Neural cell (in vitro differentiated cells): ENCODE measurements around the gene P3H2. TPM values are rescaled to one million over a fixed set of nuclear protein-coding genes. Genes with fewer than 3 reads are reported as not detected.

ENCODE experiments used
- H2AFZ ChIP-seq: fragments of 200-600, 300-800 bp; sonication (generic), shearing (Covaris generic); 2 replicates; pipeline ENCODE4 v1.6.0; 2014; ENCODE audit warnings: low read depth, mild to moderate bottlenecking, antibody characterized with exemption, low read length, moderate library complexity
- H3F3A ChIP-seq: fragments of 200-600 bp; shearing (Covaris generic); 2 replicates; pipeline ENCODE4 v1.6.1; 2016; ENCODE audit warnings: mild to moderate bottlenecking, moderate library complexity, mixed read lengths, antibody characterized with exemption, low read length; ENCODE audit not compliant: insufficient read depth, poor library complexity, severe bottlenecking
- H3K27ac ChIP-seq: fragments of 200-600, 300-800 bp; sonication (generic), shearing (Covaris generic); 2 replicates; pipeline ENCODE4 v1.5.1; 2014; ENCODE audit warnings: mild to moderate bottlenecking, low read length, moderate library complexity
- H3K27me3 ChIP-seq: fragments of 300-800, 200-600 bp; sonication (generic), shearing (Covaris generic); 2 replicates; pipeline ENCODE4 v1.6.0; 2014; ENCODE audit warnings: mild to moderate bottlenecking, low read depth, low read length, moderate library complexity; ENCODE audit not compliant: insufficient read depth
- H3K36me3 ChIP-seq: fragments of 300-800, 200-600 bp; sonication (generic), shearing (Covaris generic); 2 replicates; pipeline ENCODE4 v1.5.1; 2014; ENCODE audit warnings: mild to moderate bottlenecking, antibody characterized with exemption, low read length, moderate library complexity; ENCODE audit not compliant: insufficient read depth
- H3K4me2 ChIP-seq: fragments of 300-800, 200-600 bp; sonication (generic), shearing (Covaris generic); 2 replicates; pipeline ENCODE4 v1.6.0; 2014; ENCODE audit warnings: mild to moderate bottlenecking, low read length
- H3K4me3 ChIP-seq: fragments of 300-800, 200-600 bp; sonication (generic), shearing (Covaris generic); 2 replicates; pipeline ENCODE4 v1.5.1; 2014; ENCODE audit warnings: mild to moderate bottlenecking, low read length, moderate library complexity
- H3K79me2 ChIP-seq: fragments of 200-600 bp; shearing (Covaris generic); replicated peaks from 2 replicates; pipeline ENCODE4 v1.6.0; 2014; ENCODE audit warnings: mild to moderate bottlenecking, low read length, moderate library complexity; ENCODE audit not compliant: insufficient read depth
- H3K9ac ChIP-seq: fragments of 300-800, 200-600 bp; sonication (generic), shearing (Covaris generic); 2 replicates; pipeline ENCODE4 v1.6.1; 2016; ENCODE audit warnings: mild to moderate bottlenecking, low read length, mixed read lengths
- H3K9me2 ChIP-seq: fragments of 200-600 bp; shearing (Covaris generic); 2 replicates; pipeline ENCODE4 v1.6.1; 2016; ENCODE audit warnings: mild to moderate bottlenecking, low read length, mixed read lengths; ENCODE audit not compliant: insufficient read depth
- H3K9me3 ChIP-seq: fragments of 200-600, 300-800 bp; sonication (generic), shearing (Covaris generic); 2 replicates; pipeline ENCODE4 v1.6.1; 2016; ENCODE audit warnings: mild to moderate bottlenecking, mixed run types, low read length, moderate library complexity, mixed read lengths
- H4K20me1 ChIP-seq: fragments of 200-600 bp; shearing (Covaris generic); 2 replicates; pipeline ENCODE4 v1.6.1; 2016; ENCODE audit warnings: mild to moderate bottlenecking, mixed run types; ENCODE audit not compliant: insufficient read depth
- EP300 ChIP-seq: fragments of 450-650 bp; conservative IDR thresholded peaks from 2 replicates; pipeline ENCODE4 v1.6.1; 2014; ENCODE audit warnings: antibody characterized with exemption, mild to moderate bottlenecking, moderate library complexity; ENCODE audit not compliant: poor library complexity, severe bottlenecking
- EZH2 ChIP-seq: fragments of 200-600, 300-800 bp; shearing (Covaris generic), sonication (generic); IDR thresholded peaks from 2 replicates; pipeline ENCODE4 v1.6.1; 2014; ENCODE audit warnings: antibody characterized with exemption, low read length, borderline replicate concordance, mild to moderate bottlenecking; ENCODE audit not compliant: insufficient read depth, poor library complexity, severe bottlenecking
- MXI1 ChIP-seq: fragments of 450-650 bp; conservative IDR thresholded peaks from 2 replicates; pipeline ENCODE4 v1.6.1; 2014; ENCODE audit warnings: antibody characterized with exemption, mild to moderate bottlenecking; ENCODE audit not compliant: poor library complexity, severe bottlenecking
- POLR2AphosphoS5 ChIP-seq: IDR thresholded peaks from 2 replicates; pipeline ENCODE4 v1.6.1; 2012
- RAD21 ChIP-seq: fragments of 450-650 bp; conservative IDR thresholded peaks from 2 replicates; pipeline ENCODE4 v1.6.1; 2014; ENCODE audit warnings: antibody characterized with exemption, mild to moderate bottlenecking, moderate library complexity
- SMC3 ChIP-seq: fragments of 450-650 bp; conservative IDR thresholded peaks from 2 replicates; pipeline ENCODE4 v1.6.1; 2014; ENCODE audit warnings: antibody characterized with exemption, mild to moderate bottlenecking, moderate library complexity; ENCODE audit not compliant: poor library complexity
- TAF1 ChIP-seq: IDR thresholded peaks from 2 replicates; pipeline ENCODE4 v1.6.1; 2012; ENCODE audit warnings: low read depth
- polyA plus RNA-seq: library from polyadenylated mRNA; depleted of rRNA; stranded (reverse); fragments of >200 nt; gene quantifications from 2 replicates; pipeline ENCODE4 v1.2.3, GENCODE V29; 2014
- TF ChIP-seq, protein P1 (sequence below): fragments of 450-650 bp; IDR thresholded peaks from 2 replicates; pipeline ENCODE4 v1.5.1; 2014; ENCODE audit warnings: antibody characterized with exemption, mild to moderate bottlenecking, moderate library complexity; ENCODE audit not compliant: poor library complexity, severe bottlenecking
- TF ChIP-seq, protein P2 (sequence below): IDR thresholded peaks from 2 replicates; pipeline ENCODE4 v1.6.1; 2012; ENCODE audit warnings: borderline replicate concordance

The P3H2 gene
- polyA plus RNA-seq, 1 donor from 2014 or later: 0.68 TPM

DNA sequence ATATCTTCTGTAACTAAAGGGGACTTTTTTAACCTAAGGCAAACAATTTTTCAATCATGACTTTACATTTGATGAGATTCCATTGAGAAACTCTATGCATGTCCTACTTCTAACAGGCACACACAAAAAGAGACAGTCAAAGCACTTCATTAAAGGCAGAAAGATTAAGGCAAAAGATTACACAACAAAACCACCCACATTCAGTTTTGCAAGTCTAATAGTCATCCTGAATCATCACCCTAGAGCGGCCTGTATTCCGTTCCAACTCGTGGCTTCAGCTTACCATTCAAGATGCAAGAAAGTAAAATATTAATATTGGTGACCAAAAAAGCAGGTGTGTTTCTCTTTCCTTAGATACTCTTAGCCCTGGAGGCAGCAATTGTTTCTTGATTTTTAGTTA is 205.9 kb downstream of the P3H2 start:
- H3K27ac ChIP-seq: no peak overlapping the region
- no peaks in the 10 kb centered on the region for H3K27me3 ChIP-seq
- H3K4me3 ChIP-seq: no peak overlapping the region
- H3K4me2 ChIP-seq: no peak overlapping the region
- H4K20me1 ChIP-seq: no peaks in the 10 kb centered on the region
- no peaks in the 10 kb centered on the region for H3K79me2 ChIP-seq
- H3K9me3 ChIP-seq: no peaks in the 10 kb centered on the region
- no peak overlapping the region for H2AFZ ChIP-seq
- no peak overlapping the region for H3K9ac ChIP-seq
- TF ChIP-seq TAF1 (no peak), EZH2 (no peak), RAD21 (no peak), EP300 (no peak), SMC3 (no peak), POLR2AphosphoS5 (no peak)
- TF ChIP-seq, protein P1, sequence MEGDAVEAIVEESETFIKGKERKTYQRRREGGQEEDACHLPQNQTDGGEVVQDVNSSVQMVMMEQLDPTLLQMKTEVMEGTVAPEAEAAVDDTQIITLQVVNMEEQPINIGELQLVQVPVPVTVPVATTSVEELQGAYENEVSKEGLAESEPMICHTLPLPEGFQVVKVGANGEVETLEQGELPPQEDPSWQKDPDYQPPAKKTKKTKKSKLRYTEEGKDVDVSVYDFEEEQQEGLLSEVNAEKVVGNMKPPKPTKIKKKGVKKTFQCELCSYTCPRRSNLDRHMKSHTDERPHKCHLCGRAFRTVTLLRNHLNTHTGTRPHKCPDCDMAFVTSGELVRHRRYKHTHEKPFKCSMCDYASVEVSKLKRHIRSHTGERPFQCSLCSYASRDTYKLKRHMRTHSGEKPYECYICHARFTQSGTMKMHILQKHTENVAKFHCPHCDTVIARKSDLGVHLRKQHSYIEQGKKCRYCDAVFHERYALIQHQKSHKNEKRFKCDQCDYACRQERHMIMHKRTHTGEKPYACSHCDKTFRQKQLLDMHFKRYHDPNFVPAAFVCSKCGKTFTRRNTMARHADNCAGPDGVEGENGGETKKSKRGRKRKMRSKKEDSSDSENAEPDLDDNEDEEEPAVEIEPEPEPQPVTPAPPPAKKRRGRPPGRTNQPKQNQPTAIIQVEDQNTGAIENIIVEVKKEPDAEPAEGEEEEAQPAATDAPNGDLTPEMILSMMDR: no peak
- H3K36me3 ChIP-seq: no peaks in the 10 kb centered on the region
- H3K9me2 ChIP-seq: no peaks in the 10 kb centered on the region
- H3F3A ChIP-seq: no peaks in the 10 kb centered on the region

DNA sequence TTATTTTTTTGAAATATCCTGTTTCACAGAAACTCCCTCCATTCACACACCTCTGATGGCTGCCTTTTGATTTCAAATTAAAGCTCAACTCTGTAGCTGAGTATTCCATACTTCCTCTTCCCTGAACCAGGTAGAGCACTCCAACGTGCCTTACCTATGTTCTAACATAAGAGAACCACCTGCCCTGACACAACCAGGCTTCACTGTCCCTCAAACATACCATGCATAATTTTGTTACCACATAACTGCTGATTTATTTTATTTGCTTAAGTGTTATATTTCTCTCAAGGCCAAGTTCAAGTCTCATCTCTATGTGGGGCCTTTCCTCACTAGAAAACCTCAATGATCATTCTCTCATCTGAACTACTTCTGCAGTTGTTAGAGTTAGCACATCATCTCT is 209.7 kb downstream of the P3H2 start:
- H3K27me3 ChIP-seq: no peaks in the 10 kb centered on the region
- no peaks in the 10 kb centered on the region for H3K9me3 ChIP-seq
- no peak overlapping the region for H3K4me3 ChIP-seq
- H2AFZ ChIP-seq: no peak overlapping the region
- no peaks in the 10 kb centered on the region for H3F3A ChIP-seq
- H4K20me1 ChIP-seq: no peaks in the 10 kb centered on the region
- H3K79me2 ChIP-seq: no peaks in the 10 kb centered on the region
- no peak overlapping the region for H3K27ac ChIP-seq
- no peak for TF ChIP-seq EP300
- TF ChIP-seq, protein P1: no peak
- no peak for TF ChIP-seq POLR2AphosphoS5
- TF ChIP-seq MXI1: no peak
- TF ChIP-seq SMC3: no peak
- H3K9me2 ChIP-seq: no peaks in the 10 kb centered on the region
- no peak overlapping the region for H3K4me2 ChIP-seq
- no peak overlapping the region for H3K9ac ChIP-seq
- no peaks in the 10 kb centered on the region for H3K36me3 ChIP-seq

DNA sequence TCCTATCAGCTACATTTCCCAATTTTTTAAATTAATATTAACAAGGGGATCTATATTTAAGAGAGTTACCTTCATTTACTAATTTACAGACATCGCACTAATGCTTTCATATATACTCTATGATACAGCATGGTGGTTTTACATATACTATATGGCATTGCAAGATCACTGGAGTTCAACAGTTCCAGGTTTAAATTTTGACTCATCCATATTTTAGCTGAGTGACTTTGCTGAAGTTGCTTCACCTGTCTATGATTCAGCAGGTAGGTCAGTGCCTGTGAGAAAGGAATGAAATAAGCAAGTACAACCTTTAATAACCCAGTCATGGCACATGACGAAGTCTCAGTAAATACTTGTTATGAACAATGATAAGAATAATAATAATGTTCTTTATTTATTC is 211.1 kb downstream of the P3H2 start:
- H3K9me3 ChIP-seq: no peaks in the 10 kb centered on the region
- H3K4me2 ChIP-seq: no peak overlapping the region
- no peak overlapping the region for H3K4me3 ChIP-seq
- no peak for TF ChIP-seq EZH2
- TF ChIP-seq TAF1: no peak
- no peak for TF ChIP-seq SMC3
- no peak for TF ChIP-seq RAD21
- no peak for TF ChIP-seq MXI1
- TF ChIP-seq POLR2AphosphoS5: no peak
- TF ChIP-seq, protein P1: no peak
- no peak for TF ChIP-seq EP300
- TF ChIP-seq, protein P2, sequence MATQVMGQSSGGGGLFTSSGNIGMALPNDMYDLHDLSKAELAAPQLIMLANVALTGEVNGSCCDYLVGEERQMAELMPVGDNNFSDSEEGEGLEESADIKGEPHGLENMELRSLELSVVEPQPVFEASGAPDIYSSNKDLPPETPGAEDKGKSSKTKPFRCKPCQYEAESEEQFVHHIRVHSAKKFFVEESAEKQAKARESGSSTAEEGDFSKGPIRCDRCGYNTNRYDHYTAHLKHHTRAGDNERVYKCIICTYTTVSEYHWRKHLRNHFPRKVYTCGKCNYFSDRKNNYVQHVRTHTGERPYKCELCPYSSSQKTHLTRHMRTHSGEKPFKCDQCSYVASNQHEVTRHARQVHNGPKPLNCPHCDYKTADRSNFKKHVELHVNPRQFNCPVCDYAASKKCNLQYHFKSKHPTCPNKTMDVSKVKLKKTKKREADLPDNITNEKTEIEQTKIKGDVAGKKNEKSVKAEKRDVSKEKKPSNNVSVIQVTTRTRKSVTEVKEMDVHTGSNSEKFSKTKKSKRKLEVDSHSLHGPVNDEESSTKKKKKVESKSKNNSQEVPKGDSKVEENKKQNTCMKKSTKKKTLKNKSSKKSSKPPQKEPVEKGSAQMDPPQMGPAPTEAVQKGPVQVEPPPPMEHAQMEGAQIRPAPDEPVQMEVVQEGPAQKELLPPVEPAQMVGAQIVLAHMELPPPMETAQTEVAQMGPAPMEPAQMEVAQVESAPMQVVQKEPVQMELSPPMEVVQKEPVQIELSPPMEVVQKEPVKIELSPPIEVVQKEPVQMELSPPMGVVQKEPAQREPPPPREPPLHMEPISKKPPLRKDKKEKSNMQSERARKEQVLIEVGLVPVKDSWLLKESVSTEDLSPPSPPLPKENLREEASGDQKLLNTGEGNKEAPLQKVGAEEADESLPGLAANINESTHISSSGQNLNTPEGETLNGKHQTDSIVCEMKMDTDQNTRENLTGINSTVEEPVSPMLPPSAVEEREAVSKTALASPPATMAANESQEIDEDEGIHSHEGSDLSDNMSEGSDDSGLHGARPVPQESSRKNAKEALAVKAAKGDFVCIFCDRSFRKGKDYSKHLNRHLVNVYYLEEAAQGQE: no peak
- H2AFZ ChIP-seq: no peak overlapping the region
- H3K36me3 ChIP-seq: no peaks in the 10 kb centered on the region
- no peaks in the 10 kb centered on the region for H4K20me1 ChIP-seq
- H3K27ac ChIP-seq: no peak overlapping the region
- H3K27me3 ChIP-seq: no peaks in the 10 kb centered on the region
- H3K9ac ChIP-seq: no peak overlapping the region
- H3K9me2 ChIP-seq: no peaks in the 10 kb centered on the region
- H3K79me2 ChIP-seq: no peaks in the 10 kb centered on the region
- no peaks in the 10 kb centered on the region for H3F3A ChIP-seq
